Measurements from ENCODE around the gene TSSK1B.
"Not testable (repeated sequence)": the region's sequence is repeated elsewhere in the genome, so short reads cannot be mapped to it uniquely, and the experiment has no call there.

TSSK1B gene, protein sequence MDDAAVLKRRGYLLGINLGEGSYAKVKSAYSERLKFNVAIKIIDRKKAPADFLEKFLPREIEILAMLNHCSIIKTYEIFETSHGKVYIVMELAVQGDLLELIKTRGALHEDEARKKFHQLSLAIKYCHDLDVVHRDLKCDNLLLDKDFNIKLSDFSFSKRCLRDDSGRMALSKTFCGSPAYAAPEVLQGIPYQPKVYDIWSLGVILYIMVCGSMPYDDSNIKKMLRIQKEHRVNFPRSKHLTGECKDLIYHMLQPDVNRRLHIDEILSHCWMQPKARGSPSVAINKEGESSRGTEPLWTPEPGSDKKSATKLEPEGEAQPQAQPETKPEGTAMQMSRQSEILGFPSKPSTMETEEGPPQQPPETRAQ

DNA sequence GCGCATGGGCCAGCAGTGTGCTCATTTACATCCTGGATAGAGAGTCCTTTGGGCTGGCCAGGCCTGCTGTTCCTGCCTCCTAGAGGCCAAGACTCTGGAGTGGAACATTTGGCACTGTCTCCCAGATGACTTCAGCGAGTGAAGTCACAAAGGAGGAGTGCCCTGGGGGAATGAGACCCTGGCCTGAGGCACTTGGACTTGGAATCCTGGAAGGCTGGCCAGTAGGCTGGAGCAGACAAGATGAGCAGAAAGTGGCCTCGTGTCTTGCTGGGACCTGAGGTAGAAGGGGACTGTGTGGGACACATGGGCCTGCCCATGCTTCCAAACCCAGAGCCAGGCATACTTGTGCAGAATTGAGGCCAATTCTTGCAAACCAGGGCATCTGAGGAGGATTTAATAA, at the start of gene TSSK1B:
TSS of gene TSSK1B (minus strand) at position 101 of the 400 bp plus-strand sequence. CDS start 150 bp downstream, outside the sequence.
- DNase-seq, result no peak

DNA sequence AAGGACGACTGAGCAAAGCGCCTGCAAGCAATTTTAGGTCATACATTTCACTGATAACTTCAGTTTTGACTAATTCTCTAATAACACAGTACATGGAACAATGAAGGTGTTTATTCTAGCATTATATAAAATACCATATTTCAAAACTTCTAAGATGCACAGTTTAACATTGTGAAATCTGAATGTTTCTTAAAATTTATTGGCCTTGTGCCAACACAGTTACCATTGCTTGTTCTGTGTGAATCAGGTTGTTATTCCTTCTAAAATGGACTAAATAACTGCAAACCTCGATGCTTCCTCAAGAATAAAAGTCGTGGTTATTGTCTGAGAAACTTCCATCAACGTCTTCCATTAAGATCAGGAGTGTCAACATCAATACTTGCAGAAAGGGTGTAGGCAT, 45.5 kb upstream of the TSSK1B start:
- no peak for DNase-seq

DNA sequence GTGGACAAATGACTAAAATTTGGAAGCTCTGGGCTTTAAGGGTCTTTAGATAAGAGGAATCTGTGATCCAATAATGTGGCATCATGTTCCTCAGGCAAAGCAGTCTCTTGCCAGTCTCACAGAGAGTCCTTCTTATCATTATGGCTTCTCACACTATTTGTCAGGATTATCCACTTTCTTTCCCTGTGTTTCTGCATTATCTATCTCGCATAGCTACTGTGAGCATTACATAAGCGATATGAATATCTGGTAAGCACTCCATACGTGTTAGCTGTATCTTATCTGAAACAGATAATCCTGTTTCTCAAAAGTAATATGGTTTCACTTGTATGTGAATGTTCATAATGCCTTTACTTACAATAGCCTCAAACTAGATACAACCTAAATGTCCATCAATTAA, 43.9 kb upstream of the TSSK1B start:
- no peak for DNase-seq

DNA sequence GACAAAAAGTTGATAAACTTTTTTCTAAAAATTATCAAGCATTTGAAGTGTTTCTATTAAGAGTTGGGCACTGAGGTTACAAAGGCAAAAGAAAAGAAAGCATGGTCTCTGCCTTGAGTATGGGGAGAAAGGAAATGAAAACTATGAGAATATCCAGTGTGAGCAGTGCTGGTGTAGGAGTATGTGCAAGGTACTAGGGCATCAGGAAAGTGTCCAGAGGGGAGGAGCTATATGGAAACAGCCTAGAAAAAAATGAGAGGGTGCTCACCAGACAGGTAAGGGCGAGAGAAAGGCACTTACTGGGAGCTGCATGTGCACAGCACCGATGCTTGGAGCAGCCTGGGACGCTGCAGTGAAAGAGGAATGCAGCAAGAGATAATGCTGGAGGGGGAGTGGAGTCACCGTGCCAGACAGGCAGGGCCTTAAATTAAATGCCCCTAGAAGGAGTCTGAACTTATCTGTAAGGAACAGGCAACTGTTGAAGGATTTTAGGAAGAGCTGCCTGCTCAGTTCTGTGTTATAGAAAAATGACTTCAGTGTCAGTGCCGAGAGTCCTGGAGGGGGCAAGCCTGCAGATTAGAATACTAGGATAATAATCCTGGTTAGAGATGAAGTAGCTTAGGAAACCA, 39.4 kb upstream of the TSSK1B start:
- no peak for DNase-seq

DNA sequence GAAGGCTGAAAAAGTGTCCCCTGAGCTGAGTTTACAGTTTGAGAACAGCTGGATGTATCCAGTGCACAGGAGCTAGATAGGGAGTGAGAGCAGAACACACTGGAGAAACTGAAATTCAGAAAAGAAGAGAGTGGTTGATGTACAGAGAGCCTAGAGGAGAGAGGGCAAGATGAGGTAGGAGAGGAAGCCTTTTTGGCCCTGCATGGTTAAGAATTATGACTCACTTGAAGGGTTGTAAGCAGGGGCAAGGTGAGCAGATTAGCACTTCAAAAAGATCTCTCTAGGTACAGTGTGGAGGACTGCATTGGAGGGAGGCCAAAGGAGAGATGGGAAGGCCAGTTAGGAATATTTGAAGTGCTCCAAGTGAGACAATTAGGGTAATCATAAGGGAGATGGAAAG, 28.2 kb upstream of the TSSK1B start:
- no peak for DNase-seq

DNA sequence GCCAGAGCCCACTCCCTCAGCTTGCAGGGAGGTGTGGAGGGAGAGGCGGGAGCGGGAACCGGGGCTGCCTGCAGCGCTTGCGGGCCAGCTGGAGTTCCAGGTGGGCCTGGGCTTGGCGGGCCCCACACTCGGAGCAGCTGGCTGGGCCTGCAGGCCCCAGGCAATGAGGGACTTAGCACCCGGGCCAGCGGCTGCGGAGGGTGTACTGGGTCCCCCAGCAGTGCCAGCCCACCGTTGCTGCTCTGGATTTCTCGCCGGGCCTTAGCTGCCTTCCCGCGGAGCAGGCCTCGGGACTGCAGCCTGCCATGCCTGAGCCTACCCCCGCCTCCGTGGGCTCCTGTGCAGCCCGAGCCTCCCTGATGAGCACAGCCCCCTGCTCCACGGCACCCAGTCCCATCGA, 22.3 kb upstream of the TSSK1B start:
- DNase-seq, result not testable (repeated sequence)

DNA sequence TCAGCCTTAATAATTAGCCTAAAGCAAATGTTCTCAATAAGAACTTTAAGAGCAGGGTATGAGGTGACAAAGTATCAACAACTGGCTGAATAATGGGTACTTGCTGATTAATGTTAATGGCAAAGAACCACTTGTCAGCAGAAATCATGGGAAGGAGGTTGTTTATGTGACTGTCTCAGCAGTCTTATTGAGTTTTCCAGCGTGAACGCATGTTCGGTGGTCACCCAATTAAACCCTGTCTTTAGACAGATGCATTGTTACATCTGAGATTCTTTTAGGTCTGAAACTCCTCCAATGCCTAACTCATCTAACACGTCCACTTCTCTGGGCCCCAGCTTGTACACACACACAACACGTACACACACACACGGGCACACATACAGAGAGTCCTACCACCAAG, 18.2 kb upstream of the TSSK1B start:
- no peak for DNase-seq

DNA sequence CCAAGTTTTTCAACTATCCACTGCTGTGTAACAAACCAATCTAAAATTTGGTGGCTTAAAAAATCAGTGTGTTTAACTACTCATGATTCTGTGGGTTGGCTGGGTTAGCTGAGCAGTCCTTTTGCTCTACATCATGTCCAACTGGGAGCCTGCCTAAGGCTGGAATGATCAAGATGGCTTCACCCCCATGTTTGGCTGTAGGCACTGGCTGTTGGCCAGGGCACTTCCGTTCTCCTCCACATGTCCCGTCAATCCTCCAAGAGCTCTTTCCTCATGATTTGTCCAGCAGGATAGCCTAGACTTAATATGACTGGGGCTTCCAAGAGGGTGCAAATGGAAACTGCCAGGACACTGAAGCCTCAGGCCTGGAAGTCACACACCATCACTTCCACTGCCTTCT, 17.0 kb upstream of the TSSK1B start:
- no peak for DNase-seq

DNA sequence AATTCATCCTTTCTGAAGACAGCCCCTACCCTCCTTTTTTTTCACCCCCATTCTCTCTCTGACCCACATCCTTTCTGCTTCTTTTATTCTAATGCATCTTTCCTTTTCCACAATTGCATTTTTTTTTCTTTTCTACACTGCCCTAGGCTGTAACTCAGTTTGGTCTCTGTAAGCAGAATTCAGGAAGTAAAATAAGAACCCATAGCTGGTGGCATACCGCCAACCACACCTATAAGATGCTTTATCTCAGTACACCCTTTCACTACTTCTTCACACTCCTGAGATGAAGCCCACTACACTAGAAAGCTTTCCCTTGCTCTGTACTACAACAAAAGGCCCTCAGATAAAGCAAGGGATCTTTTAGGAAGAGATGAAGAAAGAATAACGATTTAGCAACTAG, 16.1 kb upstream of the TSSK1B start:
- DNase-seq, result no peak

DNA sequence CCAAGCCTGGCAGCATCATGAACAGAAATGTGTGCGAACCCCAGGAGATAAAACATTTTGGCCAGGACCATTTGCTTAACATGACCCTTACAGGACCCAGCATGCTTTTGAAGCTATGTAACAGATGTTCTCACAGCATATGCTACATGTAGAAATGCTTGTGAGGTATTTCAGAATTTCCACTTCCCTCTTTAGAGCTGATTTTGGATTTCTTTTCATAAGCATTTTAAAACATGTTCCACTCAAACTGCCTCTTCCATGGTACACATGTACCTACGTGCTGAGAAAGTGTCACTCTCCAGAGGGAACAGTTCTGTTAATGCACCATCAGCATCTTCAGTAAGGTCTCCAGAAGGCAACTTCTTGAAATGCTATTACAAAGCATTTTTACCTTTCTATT, 15.7 kb upstream of the TSSK1B start:
- DNase-seq, result no peak

DNA sequence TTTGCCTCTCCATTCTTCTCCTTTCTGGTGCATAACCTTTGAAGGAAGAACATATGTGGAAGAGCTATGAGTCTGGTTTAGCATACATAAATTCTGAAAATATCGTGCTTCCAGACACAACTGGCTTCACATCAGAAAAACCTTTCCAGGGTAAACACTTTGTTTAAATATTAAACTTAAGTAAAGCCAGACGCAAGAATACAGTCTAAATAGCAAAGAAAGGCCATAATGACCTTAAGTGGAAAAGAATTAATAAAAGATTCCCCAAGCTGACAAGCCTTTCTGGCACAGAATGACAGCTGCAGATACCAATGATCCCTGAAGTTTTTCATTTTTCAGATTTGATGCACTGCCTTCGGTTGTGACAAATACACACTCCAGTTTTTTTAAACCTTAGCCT, 13.5 kb upstream of the TSSK1B start:
- no peak for DNase-seq

DNA sequence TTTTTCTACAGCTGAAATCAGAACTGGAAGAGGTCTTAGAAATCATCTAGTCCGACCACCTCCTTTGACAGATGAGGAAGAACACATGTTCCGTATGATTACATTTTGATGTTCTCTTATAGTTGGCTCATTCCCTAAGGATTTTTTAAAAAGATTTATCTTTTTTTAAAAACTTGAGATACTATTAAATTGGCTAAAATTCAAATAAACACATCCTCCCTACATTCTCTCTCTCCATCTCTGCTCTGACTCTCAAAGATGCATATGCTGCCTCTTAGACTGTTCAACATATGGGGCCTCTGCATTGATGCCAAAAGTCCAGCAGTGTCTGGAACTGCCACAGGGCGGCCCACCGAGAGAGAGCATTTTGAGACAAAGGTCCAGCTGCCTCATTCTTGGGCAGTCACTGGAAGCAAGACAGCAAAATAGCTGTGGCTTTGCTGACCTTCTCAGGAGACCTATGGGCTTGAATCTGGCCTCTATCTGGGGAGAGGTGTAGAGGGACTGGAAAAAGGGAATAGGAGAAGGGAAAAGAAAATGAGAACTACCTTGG, 12.8 kb upstream of the TSSK1B start:
- no peak for DNase-seq

DNA sequence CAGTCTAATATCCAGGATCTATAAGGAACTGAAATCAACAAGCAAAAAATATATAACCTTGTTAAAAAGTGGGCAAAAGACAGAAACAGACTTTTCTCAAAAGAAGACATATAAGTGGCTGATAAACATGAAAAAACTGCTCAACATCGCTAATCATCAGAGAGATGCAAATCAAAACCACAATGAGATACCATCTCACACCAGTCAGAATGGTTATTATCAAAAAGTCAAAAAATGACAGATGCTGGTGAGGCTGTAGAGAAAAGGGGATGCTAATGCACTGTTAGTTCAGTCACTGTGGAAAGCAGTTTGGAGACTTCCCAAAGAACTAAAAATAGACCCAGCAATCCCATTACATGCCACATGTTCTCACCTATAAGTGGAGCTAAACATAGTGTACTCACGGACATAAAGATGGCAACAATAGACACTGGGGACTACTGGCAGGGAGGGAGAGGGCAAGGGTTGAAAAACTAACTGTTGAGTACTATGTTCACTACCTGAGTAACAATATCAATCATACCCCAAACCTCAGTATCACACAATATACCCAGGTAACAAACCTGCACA, 11.7 kb upstream of the TSSK1B start:
- DNase-seq, result no peak

DNA sequence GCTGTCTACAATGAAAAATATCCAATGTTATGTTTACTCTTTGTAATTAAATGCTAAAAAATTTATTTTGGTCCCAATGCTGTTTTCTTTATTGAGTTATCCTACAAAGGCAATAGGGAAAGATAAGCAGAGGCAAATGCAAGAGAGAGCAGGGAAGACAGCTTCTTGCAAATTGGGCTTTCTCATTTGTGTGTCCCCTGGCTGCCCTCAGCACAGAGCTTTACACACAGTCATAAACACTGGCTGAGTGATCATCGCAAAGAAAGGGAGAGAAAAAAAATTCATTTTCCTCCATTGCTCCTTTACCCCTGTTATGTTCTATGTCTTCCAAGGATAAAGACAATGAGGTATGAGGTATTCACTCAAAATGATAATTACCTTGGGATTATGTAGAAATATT, 2.3 kb upstream of the TSSK1B start:
- no peak for DNase-seq

DNA sequence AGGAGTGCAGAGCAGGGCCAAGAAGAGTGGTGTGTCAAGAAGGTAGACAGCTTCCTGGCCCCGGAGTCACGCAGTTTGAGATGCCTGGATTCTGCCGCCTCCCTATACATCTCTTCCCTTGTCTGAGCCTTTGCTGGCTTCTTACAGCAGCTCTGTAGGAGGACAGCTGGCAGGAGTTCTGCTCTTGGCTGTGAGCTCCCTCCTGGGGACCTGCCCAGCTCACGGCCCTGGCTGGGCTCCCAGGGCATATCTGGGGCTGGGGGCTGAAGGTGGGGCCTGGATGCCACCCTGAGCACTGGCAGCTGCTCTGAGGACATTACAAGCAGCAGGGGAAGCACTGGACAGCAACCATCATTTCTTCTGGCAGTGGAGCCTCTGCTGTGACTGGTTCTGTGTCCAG, 786 bp upstream of the TSSK1B start:
- DNase-seq, result no peak

DNA sequence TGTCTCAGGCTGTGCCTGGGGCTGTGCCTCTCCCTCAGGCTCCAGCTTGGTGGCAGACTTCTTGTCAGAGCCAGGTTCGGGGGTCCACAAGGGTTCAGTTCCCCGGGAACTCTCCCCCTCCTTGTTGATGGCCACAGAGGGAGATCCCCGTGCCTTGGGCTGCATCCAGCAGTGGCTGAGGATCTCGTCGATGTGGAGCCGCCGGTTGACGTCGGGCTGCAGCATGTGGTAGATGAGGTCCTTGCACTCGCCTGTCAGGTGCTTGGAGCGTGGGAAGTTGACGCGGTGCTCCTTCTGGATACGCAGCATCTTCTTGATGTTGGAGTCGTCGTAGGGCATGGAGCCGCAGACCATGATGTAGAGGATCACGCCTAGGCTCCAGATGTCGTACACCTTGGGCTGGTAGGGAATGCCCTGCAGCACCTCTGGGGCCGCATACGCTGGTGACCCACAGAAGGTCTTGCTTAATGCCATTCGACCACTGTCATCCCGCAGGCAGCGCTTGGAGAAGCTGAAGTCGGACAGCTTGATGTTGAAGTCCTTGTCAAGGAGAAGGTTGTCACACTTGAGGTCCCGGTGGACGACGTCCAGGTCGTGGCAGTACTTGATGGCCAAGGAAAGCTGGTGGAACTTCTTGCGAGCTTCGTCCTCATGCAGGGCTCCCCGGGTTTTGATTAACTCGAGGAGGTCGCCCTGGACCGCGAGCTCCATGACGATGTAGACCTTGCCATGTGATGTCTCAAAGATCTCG, 752 bp downstream of the TSSK1B start:
- DNase-seq, result no peak

DNA sequence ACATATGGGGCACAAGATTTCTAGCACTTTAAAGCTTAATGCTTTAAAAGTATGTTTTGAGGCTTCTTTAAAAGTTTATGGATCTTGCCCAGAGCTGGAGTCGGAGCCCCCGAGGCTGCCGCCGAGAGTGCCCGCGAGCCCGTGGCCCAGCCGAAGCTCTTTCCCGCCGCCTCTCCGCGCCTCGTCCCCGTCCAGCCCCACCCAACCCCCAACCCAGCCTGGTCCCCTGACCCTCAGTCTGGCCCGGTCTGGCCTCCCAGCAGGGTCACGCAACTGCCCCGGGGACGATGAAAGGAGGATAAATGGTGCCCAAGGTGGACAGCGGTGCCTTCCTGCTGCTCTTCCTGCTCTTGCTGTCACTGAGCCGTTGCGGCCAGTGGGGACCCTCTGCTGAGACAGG, 1.7 kb downstream of the TSSK1B start:
- no peak for DNase-seq

DNA sequence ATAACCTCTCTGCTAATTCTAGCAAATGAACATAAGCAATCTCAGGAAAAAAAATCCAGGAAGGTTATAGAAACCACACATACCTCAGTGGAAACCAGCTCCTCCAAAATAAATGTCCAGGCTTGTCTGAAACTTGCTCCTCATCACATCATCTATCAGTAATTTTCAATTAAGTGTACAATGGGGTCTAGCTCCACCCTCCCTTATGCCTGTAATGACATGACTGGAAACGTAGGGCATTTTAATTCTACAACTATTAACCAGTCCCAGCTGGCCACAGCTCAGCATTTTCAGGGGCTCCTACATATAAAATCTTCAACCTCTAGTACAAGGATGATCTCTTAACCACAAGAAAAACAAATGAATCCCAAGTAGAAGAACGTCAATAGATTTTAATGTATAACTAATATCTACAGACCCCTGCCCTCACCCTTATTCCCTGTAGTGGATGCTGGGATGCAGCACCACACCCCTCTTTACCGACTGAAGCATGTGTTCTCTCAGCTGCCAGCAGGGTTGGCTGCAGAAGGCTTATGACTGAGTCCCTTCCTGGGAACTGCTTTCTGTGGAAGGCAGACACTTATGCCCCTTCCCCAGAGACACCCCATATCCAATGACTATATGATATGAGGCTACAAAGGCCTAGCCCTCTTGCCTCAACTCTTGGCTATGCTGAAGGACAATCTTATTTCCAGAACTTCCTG, 6.8 kb downstream of the TSSK1B start:
- no peak for DNase-seq

DNA sequence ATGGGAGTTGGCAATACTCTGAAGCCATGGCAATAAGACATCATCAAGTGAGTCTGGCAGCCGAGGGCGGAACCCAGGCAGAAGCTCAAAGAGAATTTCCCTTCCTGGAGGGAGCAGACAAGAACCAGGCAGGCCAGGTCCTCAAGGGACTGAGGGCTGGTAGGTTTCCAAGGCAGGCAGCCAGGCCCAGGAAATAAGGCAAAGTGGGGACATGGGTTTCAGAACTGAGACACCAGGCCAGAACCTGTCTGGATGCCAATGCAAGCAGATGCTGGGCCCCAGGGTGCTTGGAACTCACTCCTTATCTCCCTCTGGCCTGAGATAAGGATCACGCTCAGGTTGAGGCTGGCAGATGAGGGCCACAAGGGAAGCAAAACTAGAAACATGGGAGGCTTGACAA, 8.9 kb downstream of the TSSK1B start:
- DNase-seq, result no peak

DNA sequence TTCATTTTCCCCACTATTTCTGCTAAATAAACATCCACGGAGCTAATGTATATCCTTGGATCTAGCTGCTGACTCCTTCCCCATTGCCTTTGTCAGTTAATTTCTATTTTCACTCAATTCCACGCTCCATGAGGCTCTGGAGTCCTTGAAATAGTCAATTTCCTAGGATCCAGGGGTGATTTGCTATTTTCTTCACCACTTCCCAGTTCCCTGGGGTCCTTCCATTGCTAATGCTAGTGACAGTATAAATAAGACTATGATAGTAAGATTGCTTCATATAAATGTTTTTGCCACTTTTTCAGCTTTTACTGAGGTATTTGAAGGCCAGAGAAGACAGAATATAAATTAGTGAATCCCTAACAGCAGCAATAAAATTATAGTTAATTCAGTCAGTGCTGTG, 13.1 kb downstream of the TSSK1B start:
- no peak for DNase-seq

DNA sequence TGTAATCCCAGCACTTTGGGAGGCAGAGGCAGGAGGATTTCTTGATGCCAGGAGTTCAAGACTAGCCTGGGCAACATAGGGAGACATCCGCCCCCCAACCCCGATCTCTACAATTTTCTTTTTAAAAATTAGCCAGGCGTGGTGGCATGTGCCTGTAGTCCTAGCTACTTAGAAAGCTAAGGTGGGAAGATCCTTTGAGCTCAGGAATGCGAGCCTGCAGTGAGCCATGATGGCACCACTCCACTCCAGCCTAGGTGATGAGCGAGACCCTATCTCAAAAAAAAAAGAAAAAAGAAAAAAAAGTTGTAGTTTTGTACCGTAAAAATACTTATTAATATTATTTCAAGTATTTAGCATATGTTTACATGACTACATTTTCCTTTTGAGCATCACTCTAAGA, 29.3 kb downstream of the TSSK1B start:
- DNase-seq, result no peak

DNA sequence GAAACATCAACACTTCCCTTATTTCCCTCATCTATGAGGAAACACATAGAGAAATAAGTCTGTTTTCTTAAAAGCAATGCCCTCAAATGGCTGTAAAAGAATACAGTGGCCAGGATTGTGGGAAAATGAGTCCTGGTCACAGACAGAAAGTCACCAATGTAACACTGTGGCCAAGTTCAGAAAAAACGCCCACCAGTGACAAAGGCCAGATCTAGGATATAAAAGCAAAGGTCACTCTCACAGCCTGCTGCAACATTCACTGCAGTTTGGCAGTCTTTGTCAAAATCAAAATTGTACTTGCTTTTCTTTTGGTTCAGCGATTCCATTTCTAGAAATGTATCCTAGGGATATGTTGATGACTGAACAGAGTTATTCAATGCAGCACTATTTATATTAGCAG, 30.5 kb downstream of the TSSK1B start:
- DNase-seq, result no peak

DNA sequence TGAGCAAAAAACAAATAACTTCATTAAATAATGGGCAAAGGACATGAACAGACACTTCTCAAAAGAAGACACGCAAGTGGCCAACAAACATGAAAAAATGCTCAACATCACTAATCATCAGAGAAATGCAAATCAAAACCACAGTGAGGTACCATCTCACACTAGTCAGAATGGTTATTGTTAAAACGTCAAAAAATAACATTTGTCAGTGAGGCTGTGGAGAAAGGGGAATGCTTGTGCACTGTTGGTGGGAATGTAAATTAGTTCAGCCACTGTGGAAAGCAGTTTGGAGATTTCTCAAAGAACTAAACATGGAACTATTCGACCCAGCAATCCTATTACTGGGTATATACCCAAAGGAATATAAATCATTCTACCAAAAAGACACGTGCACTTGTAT, 36.8 kb downstream of the TSSK1B start:
- DNase-seq, result not testable (repeated sequence)

All from CD4-positive, alpha-beta T cell treated with Interleukin-4 for 4 hours (primary cell).